K562 (cell line): Measurements from ENCODE around the gene SLCO2A1. TPM values are rescaled to one million over a fixed set of nuclear protein-coding genes. Genes with fewer than 3 reads are reported as not detected.

Experiments used
- ATAC-seq: fragments of 200-7000 bp; cut with Tn5 transposase; 3 replicates; pipeline ENCODE4 v1.9.1; 2020; ENCODE audit warnings: moderate library complexity
- BruUV-seq: library from RNA; stranded (reverse); fragments of 400-500 nt; replicated peaks from 2 replicates; lab custom pipeline; 2021; lab: Mats Ljungman, UMichigan
- CTCF ChIA-PET: fragments of 300-600 bp; formaldehyde crosslinking; extraction: SDS; loops from one replicate; lab custom pipeline; 2021; ENCODE audit warnings: low intra/inter-chr PET ratio; lab: Yijun Ruan, JAX
- POLR2A ChIA-PET: fragments of 300-600, 350-650 bp; sonication (Branson Sonifier 250); formaldehyde crosslinking; extraction: SDS; loops from one replicate; lab custom pipeline; 2021; ENCODE audit warnings: antibody characterized with exemption, inconsistent platforms; lab: Yijun Ruan, JAX
- DNase-seq, 4 experiments: peaks; one replicate each; pipeline versions ENCODE4 v3.0.0 to v3.0.0-alpha.2; 2011 to 2018; ENCODE audit warnings: low spot score in 3 of 4, mixed read lengths in 3 of 4; ENCODE audit errors: extremely low read depth in 1 of 4
- FAIRE-seq: peaks from 2 replicates; lab custom pipeline; 2011; peaks lifted over from hg19 to GRCh38; lab: Jason Lieb, UNC
- H2AFZ ChIP-seq: 2 replicates; pipeline ENCODE4 v1.6.0; 2011; ENCODE audit warnings: low read depth, low read length, control low read depth, inconsistent platforms
- H3K27ac ChIP-seq: fragments of 200-600 bp; 3 replicates; pipeline ENCODE4 v1.8.0; 2011; ENCODE audit warnings: low read depth, mild to moderate bottlenecking, control low read depth, inconsistent platforms, low read length, moderate library complexity, mixed read lengths; ENCODE audit errors: extremely low read depth
- H3K27me3 ChIP-seq, 2 experiments: fragments of 300-600 bp in 1 of 2; 2 replicates in 1 of 2; 3 replicates in 1 of 2; pipeline versions ENCODE4 v1.6.0 to v1.8.0; 2011; ENCODE audit warnings: inconsistent platforms in 2 of 2, low read length in 2 of 2, mild to moderate bottlenecking in 1 of 2, mixed read lengths in 1 of 2, moderate library complexity in 1 of 2; ENCODE audit not compliant: control insufficient read depth in 2 of 2, insufficient read depth in 2 of 2
- H3K36me3 ChIP-seq: fragments of 300-600 bp; 3 replicates; pipeline ENCODE4 v1.8.0; 2011; ENCODE audit warnings: mild to moderate bottlenecking, low read length, inconsistent platforms; ENCODE audit not compliant: control insufficient read depth, insufficient read depth
- H3K4me1 ChIP-seq, 2 experiments: fragments of 200-600 bp in 1 of 2; replicated peaks in 1 of 2; 2 replicates in 1 of 2; 3 replicates in 1 of 2; pipeline versions ENCODE4 v1.5.1 to v1.8.0; 2011; ENCODE audit warnings: inconsistent platforms in 2 of 2, low read length in 2 of 2, mild to moderate bottlenecking in 1 of 2, mixed read lengths in 1 of 2, moderate library complexity in 1 of 2; ENCODE audit not compliant: control insufficient read depth in 2 of 2, insufficient read depth in 2 of 2
- H3K4me2 ChIP-seq: 2 replicates; pipeline ENCODE4 v1.6.1; 2011; ENCODE audit warnings: low read length, control low read depth, inconsistent platforms, mixed read lengths; ENCODE audit not compliant: insufficient read depth
- H3K4me3 ChIP-seq: fragments of 200-600 bp; sonication (generic), shearing (Covaris generic); 2 replicates; pipeline ENCODE4 v1.5.1; 2016; ENCODE audit warnings: control low read depth, inconsistent platforms
- H3K79me2 ChIP-seq: fragments of 200-600 bp; 3 replicates; pipeline ENCODE4 v1.8.0; 2011; ENCODE audit warnings: low read length, inconsistent platforms; ENCODE audit not compliant: control insufficient read depth, insufficient read depth
- H3K9ac ChIP-seq, 2 experiments: 2 replicates each; pipeline versions ENCODE4 v1.6.0 to v1.6.1; 2011; ENCODE audit warnings: low read depth in 2 of 2, low read length in 2 of 2, control low read depth in 1 of 2, inconsistent platforms in 1 of 2, mild to moderate bottlenecking in 1 of 2, mixed read lengths in 1 of 2; ENCODE audit not compliant: insufficient read depth in 1 of 2
- H3K9me1 ChIP-seq: one replicate; pipeline ENCODE4 v1.6.0; 2011; ENCODE audit warnings: inconsistent platforms, mild to moderate bottlenecking, low read length, moderate library complexity; ENCODE audit not compliant: control insufficient read depth, insufficient read depth
- H3K9me3 ChIP-seq: replicated peaks from 2 replicates; pipeline ENCODE4 v1.5.1; 2011; ENCODE audit warnings: low read depth, low read length, inconsistent platforms; ENCODE audit not compliant: control insufficient read depth, insufficient read depth
- H4K20me1 ChIP-seq: replicated peaks from 2 replicates; pipeline ENCODE4 v1.6.1; 2011; ENCODE audit warnings: low read length, inconsistent platforms, mixed read lengths; ENCODE audit not compliant: control insufficient read depth, insufficient read depth
- RHOXF2B ChIP-seq: fragments of 250-450 bp; sonication (Bioruptor Pico); conservative IDR thresholded peaks from 2 replicates; pipeline ENCODE4 v1.5.1; 2021
- SMAD4 ChIP-seq: fragments of 250-450 bp; sonication (Bioruptor Pico); conservative IDR thresholded peaks from 2 replicates; pipeline ENCODE4 v1.8.0; 2021; ENCODE audit warnings: inconsistent platforms, mild to moderate bottlenecking, moderate library complexity
- SNRNP70 ChIP-seq: fragments of 200-400 bp; formaldehyde crosslinking; optimal IDR thresholded peaks from 2 replicates; pipeline ENCODE3; 2017; ENCODE audit warnings: low read depth, low read length
- TCF7 ChIP-seq: sonication (generic); IDR thresholded peaks from 2 replicates; pipeline ENCODE4 v1.6.1; 2016; ENCODE audit warnings: antibody characterized with exemption, borderline replicate concordance
- ZNF175 ChIP-seq: fragments of 200-800 bp; sonication (Bioruptor generic); IDR thresholded peaks from 2 replicates; pipeline ENCODE4 v1.6.1; 2016; ENCODE audit warnings: low read depth, mild to moderate bottlenecking, missing genetic modification characterization, missing compliant biosample characterization
- ZNF780A ChIP-seq: fragments of 250-450 bp; sonication (Bioruptor Pico); IDR thresholded peaks from 2 replicates; pipeline ENCODE4 v1.5.0; 2021; ENCODE audit warnings: mild to moderate bottlenecking
- whole genome bisulfite sequencing: fragments of 100-300 bp; shearing (Covaris generic); methylation state at CpG from one replicate; pipeline ENCODE4 v1.1.6; 2016; ENCODE audit warnings: low coverage, mixed read lengths; ENCODE audit not compliant: insufficient coverage; ENCODE audit errors: missing lambda C conversion rate; 5-methylcytosine and 5-hydroxymethylcytosine counted together
- in situ Hi-C: fragments of 300-500 bp; cut with MboI; formaldehyde crosslinking; loops from 4 replicates; pipeline ENCODE4 v1.15.0; 2018; ENCODE audit warnings: inconsistent platforms, mixed read lengths
- intact Hi-C: fragments of 100-400 bp; cut with micrococcal nuclease; formaldehyde crosslinking; loops from 2 replicates; pipeline ENCODE4 v1.14.2; 2022
- polyA plus RNA-seq, 8 experiments: library from polyadenylated mRNA; depleted of rRNA in 4 of 8; stranded (reverse) in 5 of 8; unstranded in 3 of 8; fragments of >200 nt; fragmentation: Nextera tagmentation in 2 of 8; fragmentation: Illumina TruSeq in 1 of 8; extraction: Ambion mirVana in 2 of 8; extraction: Trizol in 1 of 8; gene quantifications; 2 replicates each; pipeline versions ENCODE4 v1.2.1 to v1.2.3, GENCODE V29; 2011 to 2014; ENCODE audit warnings: inconsistent platforms in 1 of 8, missing spikeins in 1 of 8
- total RNA-seq, 7 experiments: library from RNA; depleted of rRNA in 6 of 7; stranded (reverse); fragments of >200 nt in 6 of 7; fragmentation: Illumina TruSeq in 2 of 7; extraction: Trizol in 2 of 7; gene quantifications; 2 replicates each; pipeline versions ENCODE4 v1.2.1 to v1.2.3, GENCODE V29; 2011 to 2021; ENCODE audit warnings: low replicate concordance in 1 of 7
- TF ChIP-seq, protein P1 (sequence below): fragments of 250-450 bp; sonication (Bioruptor Pico); IDR thresholded peaks from 2 replicates; pipeline ENCODE4 v1.5.0; 2022; ENCODE audit warnings: mild to moderate bottlenecking
- TF ChIP-seq, protein P2 (sequence below): fragments of 450-650 bp; formaldehyde crosslinking; IDR thresholded peaks from 2 replicates; pipeline ENCODE4 v1.4.0; 2020; ENCODE audit warnings: mild to moderate bottlenecking, mixed read lengths
- TF ChIP-seq, protein P3 (sequence below): fragments of 250-450 bp; sonication (Bioruptor Pico); IDR thresholded peaks from 2 replicates; pipeline ENCODE4 v1.5.0; 2021; ENCODE audit warnings: mild to moderate bottlenecking, borderline replicate concordance

SLCO2A1 gene
- total and polyA plus RNA-seq, 9 of the 15 experiments (the other 6 are each of a cell fraction or from before 2014, with no cell fraction given) = 0.16 to 1.0 TPM; not detected in 7

DNA sequence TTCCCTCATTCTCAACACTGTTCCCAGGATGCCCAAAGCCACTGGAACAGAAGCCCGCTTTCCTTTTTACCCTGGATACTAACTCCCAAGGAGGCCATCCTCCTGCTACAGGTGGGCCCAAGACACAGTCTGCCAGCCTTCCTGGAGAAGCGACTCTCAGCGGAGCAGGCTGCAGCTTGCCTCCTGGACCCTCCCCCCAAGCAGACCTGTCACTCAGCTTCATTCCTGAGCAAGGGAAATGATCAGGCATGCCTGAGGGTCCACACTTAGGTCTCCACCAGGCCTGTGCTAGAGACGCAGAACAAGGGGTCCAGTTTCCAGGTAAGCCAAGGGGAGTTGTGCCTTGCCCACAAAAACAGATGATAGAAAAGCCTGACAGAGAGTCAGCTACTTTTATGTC lies 62.8 kb downstream of the SLCO2A1 start:
- no peak for FAIRE-seq
- ATAC-seq = no peak

More for the DNA sequence above, 62.8 kb downstream of the SLCO2A1 start:
- DNase-seq = no peak
- in situ Hi-C loops = no loop called here
- Histone ChIP-seq H3K4me3 (no peak overlapping the region), H3K79me2 (no peaks in the 10 kb centered on the region), H3K4me1 (no peaks in the 10 kb centered on the region), H2AFZ (no peak overlapping the region), H3K9me1 (no peaks in the 10 kb centered on the region), H4K20me1 (no peaks in the 10 kb centered on the region), H3K9me3 (no peaks in the 10 kb centered on the region), H3K9ac (no peak overlapping the region), H3K36me3 (no peaks in the 10 kb centered on the region), H3K27ac (no peak overlapping the region), H3K27me3 (peaks cover 0 to 28% of the 10 kb centered on the region in 2 experiments; a peak in 2 of 5 replicates), H3K4me2 (no peak overlapping the region)
- no peak for TF ChIP-seq TCF7
- TF ChIP-seq, protein P1, sequence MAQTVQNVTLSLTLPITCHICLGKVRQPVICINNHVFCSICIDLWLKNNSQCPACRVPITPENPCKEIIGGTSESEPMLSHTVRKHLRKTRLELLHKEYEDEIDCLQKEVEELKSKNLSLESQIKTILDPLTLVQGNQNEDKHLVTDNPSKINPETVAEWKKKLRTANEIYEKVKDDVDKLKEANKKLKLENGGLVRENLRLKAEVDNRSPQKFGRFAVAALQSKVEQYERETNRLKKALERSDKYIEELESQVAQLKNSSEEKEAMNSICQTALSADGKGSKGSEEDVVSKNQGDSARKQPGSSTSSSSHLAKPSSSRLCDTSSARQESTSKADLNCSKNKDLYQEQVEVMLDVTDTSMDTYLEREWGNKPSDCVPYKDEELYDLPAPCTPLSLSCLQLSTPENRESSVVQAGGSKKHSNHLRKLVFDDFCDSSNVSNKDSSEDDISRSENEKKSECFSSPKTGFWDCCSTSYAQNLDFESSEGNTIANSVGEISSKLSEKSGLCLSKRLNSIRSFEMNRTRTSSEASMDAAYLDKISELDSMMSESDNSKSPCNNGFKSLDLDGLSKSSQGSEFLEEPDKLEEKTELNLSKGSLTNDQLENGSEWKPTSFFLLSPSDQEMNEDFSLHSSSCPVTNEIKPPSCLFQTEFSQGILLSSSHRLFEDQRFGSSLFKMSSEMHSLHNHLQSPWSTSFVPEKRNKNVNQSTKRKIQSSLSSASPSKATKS (CRISPR knock-in tag) = no peak
- TF ChIP-seq SNRNP70 = no peak
- TF ChIP-seq, protein P2, sequence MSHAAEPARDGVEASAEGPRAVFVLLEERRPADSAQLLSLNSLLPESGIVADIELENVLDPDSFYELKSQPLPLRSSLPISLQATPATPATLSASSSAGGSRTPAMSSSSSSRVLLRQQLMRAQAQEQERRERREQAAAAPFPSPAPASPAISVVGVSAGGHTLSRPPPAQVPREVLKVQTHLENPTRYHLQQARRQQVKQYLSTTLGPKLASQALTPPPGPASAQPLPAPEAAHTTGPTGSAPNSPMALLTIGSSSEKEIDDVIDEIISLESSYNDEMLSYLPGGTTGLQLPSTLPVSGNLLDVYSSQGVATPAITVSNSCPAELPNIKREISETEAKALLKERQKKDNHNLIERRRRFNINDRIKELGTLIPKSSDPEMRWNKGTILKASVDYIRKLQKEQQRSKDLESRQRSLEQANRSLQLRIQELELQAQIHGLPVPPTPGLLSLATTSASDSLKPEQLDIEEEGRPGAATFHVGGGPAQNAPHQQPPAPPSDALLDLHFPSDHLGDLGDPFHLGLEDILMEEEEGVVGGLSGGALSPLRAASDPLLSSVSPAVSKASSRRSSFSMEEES (CRISPR knock-in tag) = no peak
- TF ChIP-seq, protein P3, sequence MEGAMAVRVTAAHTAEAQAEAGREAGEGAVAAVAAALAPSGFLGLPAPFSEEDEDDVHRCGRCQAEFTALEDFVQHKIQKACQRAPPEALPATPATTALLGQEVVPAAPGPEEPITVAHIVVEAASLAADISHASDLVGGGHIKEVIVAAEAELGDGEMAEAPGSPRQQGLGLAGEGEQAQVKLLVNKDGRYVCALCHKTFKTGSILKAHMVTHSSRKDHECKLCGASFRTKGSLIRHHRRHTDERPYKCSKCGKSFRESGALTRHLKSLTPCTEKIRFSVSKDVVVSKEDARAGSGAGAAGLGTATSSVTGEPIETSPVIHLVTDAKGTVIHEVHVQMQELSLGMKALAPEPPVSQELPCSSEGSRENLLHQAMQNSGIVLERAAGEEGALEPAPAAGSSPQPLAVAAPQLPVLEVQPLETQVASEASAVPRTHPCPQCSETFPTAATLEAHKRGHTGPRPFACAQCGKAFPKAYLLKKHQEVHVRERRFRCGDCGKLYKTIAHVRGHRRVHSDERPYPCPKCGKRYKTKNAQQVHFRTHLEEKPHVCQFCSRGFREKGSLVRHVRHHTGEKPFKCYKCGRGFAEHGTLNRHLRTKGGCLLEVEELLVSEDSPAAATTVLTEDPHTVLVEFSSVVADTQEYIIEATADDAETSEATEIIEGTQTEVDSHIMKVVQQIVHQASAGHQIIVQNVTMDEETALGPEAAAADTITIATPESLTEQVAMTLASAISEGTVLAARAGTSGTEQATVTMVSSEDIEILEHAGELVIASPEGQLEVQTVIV (CRISPR knock-in tag) = no peak
- no peak for TF ChIP-seq SMAD4 (CRISPR knock-in tag)
- TF ChIP-seq ZNF175 (CRISPR knock-in tag) = no peak
- no peak for TF ChIP-seq ZNF780A
- TF ChIP-seq RHOXF2B (CRISPR knock-in tag) = no peak
- WGBS = 3% methylated on average over 3 of the region's 4 CpGs
- intact Hi-C loops = no loop called here
- no TSS peak for BruUV-seq
- ChIA-PET CTCF (no interaction called here), POLR2A (interaction anchor here (1.0 kb wide), 1 partner anchor 12 kb away, joined by 5 read pairs; no protein-coding TSS in a partner anchor)
